Neural progenitor cell (in vitro differentiated cells): ENCODE measurements around the gene NCOA1. TPM values are rescaled to one million over a fixed set of nuclear protein-coding genes. Genes with fewer than 3 reads are reported as not detected.

Experiments
- DNase-seq: peaks from one replicate; pipeline ENCODE4 v3.0.0-alpha.2; 2016; ENCODE audit warnings: low spot score
- H2AFZ ChIP-seq: fragments of 200-600 bp; sonication (generic); replicated peaks from 2 replicates; pipeline ENCODE4 v1.6.1; 2016; ENCODE audit warnings: antibody characterized with exemption
- H3F3A ChIP-seq: fragments of 200-600 bp; sonication (generic); 2 replicates; pipeline ENCODE4 v1.6.1; 2016; ENCODE audit warnings: antibody characterized with exemption, low read depth
- H3K27ac ChIP-seq: fragments of 200-600 bp; sonication (generic); 2 replicates; pipeline ENCODE4 v1.5.1; 2016; ENCODE audit warnings: mild to moderate bottlenecking
- H3K27me3 ChIP-seq: fragments of 200-600 bp; sonication (generic); 2 replicates; pipeline ENCODE4 v1.6.1; 2016; ENCODE audit warnings: mild to moderate bottlenecking, moderate library complexity
- H3K36me3 ChIP-seq: fragments of 200-600 bp; sonication (generic); 2 replicates; pipeline ENCODE4 v1.5.1; 2016
- H3K4me1 ChIP-seq: fragments of 200-600 bp; sonication (generic); 2 replicates; pipeline ENCODE4 v1.6.1; 2016; ENCODE audit warnings: mixed run types
- H3K4me2 ChIP-seq: fragments of 200-600 bp; sonication (generic); 2 replicates; pipeline ENCODE4 v1.6.1; 2016
- H3K4me3 ChIP-seq: fragments of 200-600 bp; sonication (generic); 2 replicates; pipeline ENCODE4 v1.5.1; 2016
- H3K79me2 ChIP-seq: fragments of 200-600 bp; sonication (generic); 2 replicates; pipeline ENCODE4 v1.6.1; 2016; ENCODE audit warnings: low read depth
- H3K9ac ChIP-seq: fragments of 200-600 bp; sonication (generic); 2 replicates; pipeline ENCODE4 v1.6.1; 2016
- H3K9me3 ChIP-seq: fragments of 200-600 bp; sonication (generic); 2 replicates; pipeline ENCODE4 v1.5.1; 2016; ENCODE audit warnings: low read depth
- H4K20me1 ChIP-seq: fragments of 200-600 bp; sonication (generic); 2 replicates; pipeline ENCODE4 v1.6.1; 2016; ENCODE audit warnings: low read depth
- H3K27ac Mint-ChIP-seq: 3 replicates; pipeline ENCODE4 v1.8.0; 2021; ENCODE audit warnings: mixed read lengths
- H3K27me3 Mint-ChIP-seq: 2 replicates; pipeline ENCODE4 v1.8.0; 2022; ENCODE audit warnings: low read depth, mild to moderate bottlenecking, inconsistent platforms, moderate library complexity, mixed read lengths; ENCODE audit not compliant: insufficient read depth
- H3K36me3 Mint-ChIP-seq: 3 replicates; pipeline ENCODE4 v1.8.0; 2021; ENCODE audit warnings: mixed read lengths
- H3K4me1 Mint-ChIP-seq: 3 replicates; pipeline ENCODE4 v1.8.0; 2021; ENCODE audit warnings: mixed read lengths
- H3K4me3 Mint-ChIP-seq: 3 replicates; pipeline ENCODE4 v1.8.0; 2021; ENCODE audit warnings: mild to moderate bottlenecking, moderate library complexity, mixed read lengths
- H3K9me3 Mint-ChIP-seq: 3 replicates; pipeline ENCODE4 v1.8.0; 2020; ENCODE audit warnings: mixed read lengths
- EZH2 ChIP-seq: fragments of 200-600 bp; sonication (generic); IDR thresholded peaks from 2 replicates; pipeline ENCODE4 v1.6.1; 2017; ENCODE audit warnings: antibody characterized with exemption, mild to moderate bottlenecking, moderate library complexity
- EZH2phosphoT487 ChIP-seq: fragments of 200-600 bp; sonication (generic); IDR thresholded peaks from 2 replicates; pipeline ENCODE4 v1.6.1; 2017; ENCODE audit warnings: antibody characterized with exemption
- total RNA-seq: library from RNA; depleted of rRNA; stranded (reverse); fragments of >200 nt; gene quantifications from 2 replicates; pipeline ENCODE4 v1.2.3, GENCODE V29; 2015; ENCODE audit warnings: low replicate concordance
- TF ChIP-seq, protein P1 (sequence below): fragments of 200-600 bp; sonication (generic); IDR thresholded peaks from 2 replicates; pipeline ENCODE4 v1.5.1; 2017; ENCODE audit warnings: antibody characterized with exemption, mild to moderate bottlenecking

NCOA1 gene
- total RNA-seq, 1 donor from 2014 or later: 29.3 TPM

GRCh38 chr2:24511894-24512293 lies 20.8 kb downstream of the NCOA1 start:
- Histone ChIP-seq H3F3A (peaks cover 6% of the 10 kb centered on the region), H3K27me3 (no peaks in the 10 kb centered on the region), H3K79me2 (peaks cover 36% of the 10 kb centered on the region), H3K9me3 (no peaks in the 10 kb centered on the region), H4K20me1 (no peaks in the 10 kb centered on the region), H3K4me2 (no peak overlapping the region), H3K4me3 (no peak overlapping the region), H2AFZ (no peak overlapping the region), H3K9ac (no peak overlapping the region), H3K4me1 (peaks cover 6% of the 10 kb centered on the region), H3K27ac (no peak overlapping the region), H3K36me3 (no peaks in the 10 kb centered on the region)
- Mint-ChIP-seq H3K4me1 (peaks cover 9% of the 10 kb centered on the region), H3K4me3 (no peak overlapping the region), H3K36me3 (no peaks in the 10 kb centered on the region), H3K27ac (no peak overlapping the region), H3K9me3 (no peaks in the 10 kb centered on the region), H3K27me3 (no peaks in the 10 kb centered on the region)
- DNase-seq: no peak
- TF ChIP-seq EZH2: no peak
- no peak for TF ChIP-seq EZH2phosphoT487
- TF ChIP-seq, protein P1, sequence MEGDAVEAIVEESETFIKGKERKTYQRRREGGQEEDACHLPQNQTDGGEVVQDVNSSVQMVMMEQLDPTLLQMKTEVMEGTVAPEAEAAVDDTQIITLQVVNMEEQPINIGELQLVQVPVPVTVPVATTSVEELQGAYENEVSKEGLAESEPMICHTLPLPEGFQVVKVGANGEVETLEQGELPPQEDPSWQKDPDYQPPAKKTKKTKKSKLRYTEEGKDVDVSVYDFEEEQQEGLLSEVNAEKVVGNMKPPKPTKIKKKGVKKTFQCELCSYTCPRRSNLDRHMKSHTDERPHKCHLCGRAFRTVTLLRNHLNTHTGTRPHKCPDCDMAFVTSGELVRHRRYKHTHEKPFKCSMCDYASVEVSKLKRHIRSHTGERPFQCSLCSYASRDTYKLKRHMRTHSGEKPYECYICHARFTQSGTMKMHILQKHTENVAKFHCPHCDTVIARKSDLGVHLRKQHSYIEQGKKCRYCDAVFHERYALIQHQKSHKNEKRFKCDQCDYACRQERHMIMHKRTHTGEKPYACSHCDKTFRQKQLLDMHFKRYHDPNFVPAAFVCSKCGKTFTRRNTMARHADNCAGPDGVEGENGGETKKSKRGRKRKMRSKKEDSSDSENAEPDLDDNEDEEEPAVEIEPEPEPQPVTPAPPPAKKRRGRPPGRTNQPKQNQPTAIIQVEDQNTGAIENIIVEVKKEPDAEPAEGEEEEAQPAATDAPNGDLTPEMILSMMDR: no peak

- Histone ChIP-seq H3K36me3 (no peaks in the 10 kb centered on the region), H3K27ac (no peak overlapping the region), H4K20me1 (no peaks in the 10 kb centered on the region), H3K9ac (no peak overlapping the region), H3K4me3 (no peak overlapping the region), H2AFZ (no peak overlapping the region), H3K9me3 (no peaks in the 10 kb centered on the region), H3K27me3 (no peaks in the 10 kb centered on the region), H3K4me2 (no peak overlapping the region), H3K79me2 (peaks cover 36% of the 10 kb centered on the region), H3K4me1 (peaks cover 6% of the 10 kb centered on the region), H3F3A (peaks cover 6% of the 10 kb centered on the region)
- Mint-ChIP-seq H3K4me1 (peaks cover 9% of the 10 kb centered on the region), H3K9me3 (no peaks in the 10 kb centered on the region), H3K27ac (no peak overlapping the region), H3K4me3 (no peak overlapping the region), H3K27me3 (no peaks in the 10 kb centered on the region), H3K36me3 (no peaks in the 10 kb centered on the region)
- no peak for DNase-seq
- TF ChIP-seq EZH2: no peak
- TF ChIP-seq, protein P1: no peak
Observed at GRCh38 chr2:24512404-24512803, 21.4 kb downstream of the NCOA1 start.

GRCh38 chr2:24512831-24513230 lies 21.8 kb downstream of the NCOA1 start:
- Histone ChIP-seq H4K20me1 (no peaks in the 10 kb centered on the region), H3K27me3 (no peaks in the 10 kb centered on the region), H3K27ac (no peak overlapping the region), H3K4me2 (no peak overlapping the region), H2AFZ (no peak overlapping the region), H3K4me3 (no peak overlapping the region), H3K9ac (no peak overlapping the region), H3K9me3 (no peaks in the 10 kb centered on the region), H3K36me3 (no peaks in the 10 kb centered on the region), H3K79me2 (peaks cover 36% of the 10 kb centered on the region), H3K4me1 (peaks cover 6% of the 10 kb centered on the region), H3F3A (peaks cover 6% of the 10 kb centered on the region)
- TF ChIP-seq EZH2 (no peak), EZH2phosphoT487 (no peak)
- TF ChIP-seq, protein P1: no peak
- Mint-ChIP-seq H3K27me3 (no peaks in the 10 kb centered on the region), H3K4me1 (peaks cover 9% of the 10 kb centered on the region), H3K36me3 (no peaks in the 10 kb centered on the region), H3K9me3 (no peaks in the 10 kb centered on the region), H3K4me3 (no peak overlapping the region), H3K27ac (no peak overlapping the region)
- DNase-seq: no peak
